GM12878 (cell line): ENCODE measurements around the gene STXBP5. TPM values are rescaled to one million over a fixed set of nuclear protein-coding genes. Genes with fewer than 3 reads are reported as not detected.

Source experiments
- ATAC-seq: fragments of 200-7000 bp; cut with Tn5 transposase; 3 replicates; pipeline ENCODE4 v1.9.1; 2020; ENCODE audit warnings: mild to moderate bottlenecking, moderate library complexity
- BruUV-seq: library from RNA; stranded (reverse); fragments of 400-500 nt; replicated peaks from 2 replicates; lab custom pipeline; 2021; lab: Mats Ljungman, UMichigan
- CTCF ChIA-PET: fragments of 300-600 bp; sonication (Branson Sonifier 250); formaldehyde crosslinking; extraction: SDS; loops from one replicate; lab custom pipeline; 2021; ENCODE audit warnings: inconsistent platforms; lab: Yijun Ruan, JAX
- POLR2A ChIA-PET: fragments of 350-600 bp; formaldehyde crosslinking; extraction: SDS; loops from one replicate; lab custom pipeline; 2021; ENCODE audit warnings: inconsistent platforms; lab: Charles Lee
- RAD21 ChIA-PET: fragments of 300-600 bp; sonication (Branson Sonifier 250); formaldehyde crosslinking; loops from one replicate; lab custom pipeline; 2023; ENCODE audit warnings: antibody characterized with exemption; ENCODE audit not compliant: unreplicated experiment; lab: Charles Lee
- SMC1A ChIA-PET: fragments of 300-600 bp; sonication (Branson Sonifier 250); formaldehyde crosslinking; loops from one replicate; lab custom pipeline; 2023; ENCODE audit not compliant: unreplicated experiment, uncharacterized antibody; lab: Charles Lee
- DNase-seq: peaks from one replicate; pipeline ENCODE4 v3.0.0-alpha.2; 2011; ENCODE audit warnings: low read depth, low spot score
- FAIRE-seq: peaks from 3 replicates; lab custom pipeline; 2011; peaks lifted over from hg19 to GRCh38; lab: Jason Lieb, UNC
- H2AFZ ChIP-seq: 2 replicates; pipeline ENCODE4 v1.6.0; 2011; ENCODE audit warnings: low read depth, low read length, control low read depth; ENCODE audit not compliant: control insufficient read depth
- H3K27ac ChIP-seq: 2 replicates; pipeline ENCODE4 v1.5.1; 2011; ENCODE audit warnings: control low read depth; ENCODE audit not compliant: control insufficient read depth, insufficient read depth
- H3K27me3 ChIP-seq, 2 experiments: replicated peaks in 1 of 2; 2 replicates each; pipeline versions ENCODE4 v1.6.0 to v1.6.1; 2011; ENCODE audit warnings: low read length in 1 of 2; ENCODE audit not compliant: control insufficient read depth in 2 of 2, insufficient read depth in 2 of 2
- H3K36me3 ChIP-seq, 2 experiments: 2 replicates each; pipeline ENCODE4 v1.5.1; 2011; ENCODE audit warnings: low read length in 1 of 2; ENCODE audit not compliant: control insufficient read depth in 2 of 2, insufficient read depth in 2 of 2
- H3K4me1 ChIP-seq: 2 replicates; pipeline ENCODE4 v1.6.1; 2011; ENCODE audit warnings: mild to moderate bottlenecking, low read length, moderate library complexity, mixed read lengths; ENCODE audit not compliant: control insufficient read depth, insufficient read depth
- H3K4me2 ChIP-seq: 2 replicates; pipeline ENCODE4 v1.6.0; 2011; ENCODE audit warnings: control low read depth; ENCODE audit not compliant: control insufficient read depth, insufficient read depth
- H3K4me3 ChIP-seq: fragments of 200-600 bp; sonication (generic); 2 replicates; pipeline ENCODE4 v1.5.1; 2016
- H3K79me2 ChIP-seq: 2 replicates; pipeline ENCODE4 v1.6.0; 2011; ENCODE audit warnings: low read length; ENCODE audit not compliant: control insufficient read depth, insufficient read depth
- H3K9ac ChIP-seq: 2 replicates; pipeline ENCODE4 v1.8.0; 2011; ENCODE audit warnings: low read length, control low read depth, mixed read lengths; ENCODE audit not compliant: control insufficient read depth, insufficient read depth
- H3K9me3 ChIP-seq: replicated peaks from 3 replicates; pipeline ENCODE4 v1.5.1; 2011; ENCODE audit warnings: mild to moderate bottlenecking, low read length; ENCODE audit not compliant: control insufficient read depth, insufficient read depth
- H4K20me1 ChIP-seq: 2 replicates; pipeline ENCODE4 v1.6.0; 2011; ENCODE audit not compliant: control insufficient read depth, insufficient read depth
- BMI1 ChIP-seq: fragments of 450-650 bp; IDR thresholded peaks from 2 replicates; pipeline ENCODE4 v1.6.1; 2016; ENCODE audit warnings: mild to moderate bottlenecking, moderate library complexity, borderline replicate concordance
- CEBPB ChIP-seq, 2 experiments: fragments of 150-350 bp in 1 of 2; IDR thresholded peaks; 2 replicates each; pipeline ENCODE4 v1.6.1; 2012 to 2014; ENCODE audit warnings: low read depth in 2 of 2, low read length in 2 of 2, borderline replicate concordance in 1 of 2, inconsistent platforms in 1 of 2
- HDAC2 ChIP-seq: fragments of 200-600 bp; sonication (generic); IDR thresholded peaks from 2 replicates; pipeline ENCODE4 v1.6.1; 2017
- MEF2B ChIP-seq: fragments of 450-650 bp; IDR thresholded peaks from 2 replicates; pipeline ENCODE4 v1.6.1; 2018; ENCODE audit warnings: mild to moderate bottlenecking, moderate library complexity; ENCODE audit not compliant: partially characterized antibody, poor library complexity, severe bottlenecking
- MYB ChIP-seq: fragments of 150-350 bp; IDR thresholded peaks from 2 replicates; pipeline ENCODE4 v1.6.1; 2014; ENCODE audit warnings: mild to moderate bottlenecking, low read depth, low read length, borderline replicate concordance
- RAD51 ChIP-seq: fragments of 450-650 bp; IDR thresholded peaks from 2 replicates; pipeline ENCODE4 v1.6.1; 2016; ENCODE audit warnings: moderate library complexity, mild to moderate bottlenecking, inconsistent platforms
- SIX5 ChIP-seq: IDR thresholded peaks from 2 replicates; pipeline ENCODE4 v1.6.1; 2011; ENCODE audit warnings: mild to moderate bottlenecking, low read depth, low read length, moderate library complexity; ENCODE audit not compliant: severe bottlenecking
- SUZ12 ChIP-seq: fragments of 200-600 bp; sonication (generic); IDR thresholded peaks from one replicate; pipeline ENCODE4 v1.6.1; 2018; ENCODE audit warnings: antibody characterized with exemption, mild to moderate bottlenecking; ENCODE audit not compliant: unreplicated experiment
- WGBS: methylation state at CpG from one replicate; pipeline ENCODE4 v1.1.6; 2016; ENCODE audit warnings: low lambda C conversion rate; ENCODE audit not compliant: insufficient replicate concordance, insufficient coverage; ENCODE audit errors: missing lambda C conversion rate; 5-methylcytosine and 5-hydroxymethylcytosine counted together
- in situ Hi-C: fragments of 300-500 bp; cut with MboI; formaldehyde crosslinking; loops from 9 replicates; pipeline ENCODE4 v1.14.3; 2018; ENCODE audit warnings: mixed read lengths
- intact Hi-C: fragments of 100-400 bp; cut with micrococcal nuclease; formaldehyde crosslinking; loops from one replicate; pipeline ENCODE4 v1.14.2; 2022; ENCODE audit not compliant: unreplicated experiment
- polyA plus RNA-seq, 11 experiments: library from polyadenylated mRNA; depleted of rRNA in 4 of 11; unstranded in 6 of 11; stranded (reverse) in 5 of 11; fragments of >200 nt; fragmentation: Nextera tagmentation in 4 of 11; fragmentation: Illumina TruSeq in 1 of 11; extraction: Ambion mirVana in 4 of 11; extraction: Trizol in 1 of 11; gene quantifications; 1 replicate in 1 of 11; 2 replicates in 10 of 11; pipeline versions ENCODE4 v1.2.1 to v1.2.3, GENCODE V29; 2011 to 2016; ENCODE audit warnings: inconsistent platforms in 2 of 11, missing spikeins in 2 of 11, low read depth in 1 of 11
- total RNA-seq, 4 experiments: library from RNA; depleted of rRNA in 3 of 4; stranded (reverse); fragments of >200 nt in 3 of 4; fragmentation: Illumina TruSeq in 1 of 4; extraction: Trizol in 1 of 4; gene quantifications; 2 replicates each; pipeline versions ENCODE4 v1.2.1 to v1.2.3, GENCODE V29; 2013 to 2021

Gene STXBP5
- total and polyA plus RNA-seq, 10 of the 15 experiments (the other 5 are each of a cell fraction or from before 2014, with no cell fraction given), result 1.4 to 13.2 (median 8.4) TPM

- Histone ChIP-seq H3K9me3 (no peaks in the 10 kb centered on the region), H3K4me2 (no peak overlapping the region), H3K27ac (no peak overlapping the region), H3K4me1 (peaks cover 3% of the 10 kb centered on the region; the same call in 1 of the 2 replicates), H3K4me3 (no peak overlapping the region), H3K79me2 (no peaks in the 10 kb centered on the region), H4K20me1 (no peaks in the 10 kb centered on the region), H3K9ac (no peak overlapping the region), H3K27me3 (no peaks in the 10 kb centered on the region), H3K36me3 (peaks cover 0 to 3% of the 10 kb centered on the region in 2 experiments; a peak in 1 of 4 replicates), H2AFZ (no peak overlapping the region)
- ChIA-PET SMC1A (no interaction called here), POLR2A (no interaction called here), CTCF (no interaction called here), RAD21 (no interaction called here)
- no peak for FAIRE-seq
- ATAC-seq, result no peak
- TF ChIP-seq HDAC2, result no peak
- no peak for TF ChIP-seq RAD51
- TF ChIP-seq SUZ12, result no peak
- no peak for TF ChIP-seq CEBPB (IDR thresholded peaks at IDR 0.05; ENCODE audit: borderline replicate concordance in 1 of 2, low read depth in 2 of 2, low read length in 2 of 2)
- TF ChIP-seq MEF2B, result no peak
- TF ChIP-seq BMI1, result no peak
- no peak for TF ChIP-seq SIX5
- TF ChIP-seq MYB, result no peak
- in situ Hi-C loops (no loop called here), intact Hi-C loops (loop anchor here (10.0 kb wide), 2 partner anchors 185 to 535 kb away; partner anchors contain the start of gene STXBP5)
- WGBS, result 100% methylated on average over 1 of the region's 1 CpG
- DNase-seq, result no peak
- BruUV-seq, result no TSS peak
These were observed 185.2 kb downstream of the STXBP5 start for GRCh38 chr6:147389463-147389862.
